ENCODE measurements around the gene FGG.

Gene FGG

GRCh38 chr4:154589296-154590197 lies 22.9 kb downstream of the FGG start:
- TF ChIP-seq MAX (IDR thresholded peaks at IDR 0.05) (no peak), CEBPB (IDR thresholded peaks at IDR 0.05) (no peak), TEAD4 (IDR thresholded peaks at IDR 0.05) (no peak), YY1 (IDR thresholded peaks at IDR 0.05; ENCODE audit: low read depth) (no peak), NFIC (IDR thresholded peaks at IDR 0.05) (no peak), REST (IDR thresholded peaks at IDR 0.05; ENCODE audit: low read depth) (no peak), TCF12 (IDR thresholded peaks at IDR 0.05; ENCODE audit: low read depth) (no peak), TAF1 (IDR thresholded peaks at IDR 0.05; ENCODE audit: low read depth) (no peak), RAD21 (IDR thresholded peaks at IDR 0.05; ENCODE audit: low read depth) (no peak), EGR1 (IDR thresholded peaks at IDR 0.05) (no peak), ZBTB7A (IDR thresholded peaks at IDR 0.05; ENCODE audit: low read depth) (no peak), EP300 (IDR thresholded peaks at IDR 0.05; ENCODE audit: borderline replicate concordance) (no peak), USF1 (IDR thresholded peaks at IDR 0.05) (no peak), CREB1 (IDR thresholded peaks at IDR 0.05; ENCODE audit: low read depth) (no peak), FOXM1 (IDR thresholded peaks at IDR 0.05; ENCODE audit: borderline replicate concordance, low read depth) (no peak)

GRCh38 chr4:154588198-154588597 lies 24.3 kb downstream of the FGG start:
- no peak for TF ChIP-seq MAX (IDR thresholded peaks at IDR 0.05)
- no peak for TF ChIP-seq NFIC (IDR thresholded peaks at IDR 0.05)
- TF ChIP-seq CREB1 (IDR thresholded peaks at IDR 0.05; ENCODE audit: low read depth) = no peak
- TF ChIP-seq FOXM1 (IDR thresholded peaks at IDR 0.05; ENCODE audit: borderline replicate concordance, low read depth) = no peak
- TF ChIP-seq ZBTB7A (IDR thresholded peaks at IDR 0.05; ENCODE audit: low read depth) = no peak
- no peak for TF ChIP-seq YY1 (IDR thresholded peaks at IDR 0.05; ENCODE audit: low read depth)
- TF ChIP-seq USF1 (IDR thresholded peaks at IDR 0.05) = no peak
- TF ChIP-seq REST (IDR thresholded peaks at IDR 0.05; ENCODE audit: low read depth) = no peak
- no peak for TF ChIP-seq EP300 (IDR thresholded peaks at IDR 0.05; ENCODE audit: borderline replicate concordance)
- no peak for TF ChIP-seq TCF12 (IDR thresholded peaks at IDR 0.05; ENCODE audit: low read depth)
- TF ChIP-seq RAD21 (IDR thresholded peaks at IDR 0.05; ENCODE audit: low read depth) = no peak
- TF ChIP-seq TEAD4 (IDR thresholded peaks at IDR 0.05) = no peak
- no peak for TF ChIP-seq EGR1 (IDR thresholded peaks at IDR 0.05)
- no peak for TF ChIP-seq CEBPB (IDR thresholded peaks at IDR 0.05)

GRCh38 chr4:154586296-154587033 lies 26.0 kb downstream of the FGG start:
- TF ChIP-seq EP300 (IDR thresholded peaks at IDR 0.05; ENCODE audit: borderline replicate concordance) (no peak), EGR1 (IDR thresholded peaks at IDR 0.05) (no peak), USF1 (IDR thresholded peaks at IDR 0.05) (no peak), RAD21 (IDR thresholded peaks at IDR 0.05; ENCODE audit: low read depth) (no peak), CEBPB (IDR thresholded peaks at IDR 0.05) (no peak), CREB1 (IDR thresholded peaks at IDR 0.05; ENCODE audit: low read depth) (no peak), TEAD4 (IDR thresholded peaks at IDR 0.05) (no peak), FOXM1 (IDR thresholded peaks at IDR 0.05; ENCODE audit: borderline replicate concordance, low read depth) (no peak), TCF12 (IDR thresholded peaks at IDR 0.05; ENCODE audit: low read depth) (no peak), YY1 (IDR thresholded peaks at IDR 0.05; ENCODE audit: low read depth) (no peak), NFIC (IDR thresholded peaks at IDR 0.05) (no peak), ZBTB7A (IDR thresholded peaks at IDR 0.05; ENCODE audit: low read depth) (no peak), REST (IDR thresholded peaks at IDR 0.05; ENCODE audit: low read depth) (no peak), MAX (IDR thresholded peaks at IDR 0.05) (no peak)
